Urothelium cell line (cell line): ENCODE results near the gene RPL28.
A peak's percentile ranks its signal among the peaks of the same experiment; 100 is the strongest.
"Not testable (repeated sequence)": the region's sequence is repeated elsewhere in the genome, so short reads cannot be mapped to it uniquely, and the experiment has no call there.

Experiments used
- DNase-seq: peaks from one replicate; pipeline ENCODE4 v3.0.0; 2011; ENCODE audit warnings: low spot score, mixed read lengths
- FAIRE-seq: peaks from 2 replicates; lab custom pipeline; 2011; peaks lifted over from hg19 to GRCh38; lab: Jason Lieb, UNC

The RPL28 gene

GRCh38 chr19:55446060-55446459 is 60.3 kb downstream of the RPL28 start:
- FAIRE-seq (no peak), DNase-seq (no peak)

DNA sequence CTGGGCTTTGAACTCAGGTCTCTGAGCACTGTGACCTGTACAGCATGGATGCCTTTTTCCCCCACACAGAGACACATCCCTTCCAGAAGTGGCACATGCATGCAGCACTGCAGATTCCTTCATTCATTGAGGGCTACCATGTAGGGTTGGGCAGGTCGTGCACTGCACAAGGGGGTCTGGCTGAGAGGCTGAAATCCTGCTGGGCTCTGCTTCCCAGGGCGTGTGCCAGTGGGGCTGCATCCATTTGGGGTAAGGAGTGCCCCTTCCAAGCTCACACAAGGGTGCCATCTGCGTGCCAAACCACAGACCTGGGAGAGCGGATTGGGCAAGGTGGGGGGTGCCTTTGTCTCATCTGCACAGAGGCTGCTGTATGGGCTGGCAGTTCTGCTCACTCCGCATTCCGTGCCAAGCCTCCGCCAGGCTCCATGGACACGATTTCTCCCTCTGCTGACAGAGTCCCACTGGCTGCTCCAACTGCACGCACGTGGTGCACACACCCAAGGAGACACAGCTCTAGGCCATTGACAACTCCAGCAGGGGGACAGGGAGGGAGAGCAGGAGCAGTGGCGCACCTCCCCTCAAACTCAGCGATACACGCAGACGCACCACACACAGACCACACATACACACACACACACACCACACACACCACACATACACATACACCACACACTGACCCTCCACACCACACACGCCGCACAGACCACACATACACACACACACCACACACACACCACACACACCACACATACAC is 61.9 kb downstream of the RPL28 start:
- FAIRE-seq (no peak), DNase-seq (peak; percentile 71)

- FAIRE-seq, DNase-seq: not testable (repeated sequence)
Observed at GRCh38 chr19:55448175-55448490, 62.4 kb downstream of the RPL28 start.

- no peak for DNase-seq
- no peak for FAIRE-seq
Observed at GRCh38 chr19:55449469-55449868, 63.7 kb downstream of the RPL28 start.

- FAIRE-seq (no peak), DNase-seq (no peak)
Observed at GRCh38 chr19:55451163-55451964, 65.6 kb downstream of the RPL28 start.

- no peak for FAIRE-seq
Observed at GRCh38 chr19:55451965-55452748, 66.4 kb downstream of the RPL28 start.

More at GRCh38 chr19:55451965-55452748, 66.4 kb downstream of the RPL28 start:
- no peak for DNase-seq
